K562 (cell line): ENCODE data around the gene XRRA1. TPM values are rescaled to one million over a fixed set of nuclear protein-coding genes. Genes with fewer than 3 reads are reported as not detected.
A peak's percentile ranks its signal among the peaks of the same experiment; 100 is the strongest.

ENCODE experiments used
- ATAC-seq: fragments of 200-7000 bp; cut with Tn5 transposase; 3 replicates; pipeline ENCODE4 v1.9.1; 2020; ENCODE audit warnings: moderate library complexity
- BruUV-seq: library from RNA; stranded (reverse); fragments of 400-500 nt; replicated peaks from 2 replicates; lab custom pipeline; 2021; lab: Mats Ljungman, UMichigan
- CTCF ChIA-PET: fragments of 300-600 bp; formaldehyde crosslinking; extraction: SDS; loops from one replicate; lab custom pipeline; 2021; ENCODE audit warnings: low intra/inter-chr PET ratio; lab: Yijun Ruan, JAX
- POLR2A ChIA-PET: fragments of 300-600, 350-650 bp; sonication (Branson Sonifier 250); formaldehyde crosslinking; extraction: SDS; loops from one replicate; lab custom pipeline; 2021; ENCODE audit warnings: antibody characterized with exemption, inconsistent platforms; lab: Yijun Ruan, JAX
- DNase-seq, 4 experiments: peaks; one replicate each; pipeline versions ENCODE4 v3.0.0 to v3.0.0-alpha.2; 2011 to 2018; ENCODE audit warnings: low spot score in 3 of 4, mixed read lengths in 3 of 4; ENCODE audit errors: extremely low read depth in 1 of 4
- FAIRE-seq: peaks from 2 replicates; lab custom pipeline; 2011; peaks lifted over from hg19 to GRCh38; lab: Jason Lieb, UNC
- H2AFZ ChIP-seq: 2 replicates; pipeline ENCODE4 v1.6.0; 2011; ENCODE audit warnings: low read depth, low read length, control low read depth, inconsistent platforms
- H3K27ac ChIP-seq: fragments of 200-600 bp; 3 replicates; pipeline ENCODE4 v1.8.0; 2011; ENCODE audit warnings: low read depth, mild to moderate bottlenecking, control low read depth, inconsistent platforms, low read length, moderate library complexity, mixed read lengths; ENCODE audit errors: extremely low read depth
- H3K27me3 ChIP-seq, 2 experiments: fragments of 300-600 bp in 1 of 2; 2 replicates in 1 of 2; 3 replicates in 1 of 2; pipeline versions ENCODE4 v1.6.0 to v1.8.0; 2011; ENCODE audit warnings: inconsistent platforms in 2 of 2, low read length in 2 of 2, mild to moderate bottlenecking in 1 of 2, mixed read lengths in 1 of 2, moderate library complexity in 1 of 2; ENCODE audit not compliant: control insufficient read depth in 2 of 2, insufficient read depth in 2 of 2
- H3K36me3 ChIP-seq: fragments of 300-600 bp; 3 replicates; pipeline ENCODE4 v1.8.0; 2011; ENCODE audit warnings: mild to moderate bottlenecking, low read length, inconsistent platforms; ENCODE audit not compliant: control insufficient read depth, insufficient read depth
- H3K4me1 ChIP-seq, 2 experiments: fragments of 200-600 bp in 1 of 2; replicated peaks in 1 of 2; 2 replicates in 1 of 2; 3 replicates in 1 of 2; pipeline versions ENCODE4 v1.5.1 to v1.8.0; 2011; ENCODE audit warnings: inconsistent platforms in 2 of 2, low read length in 2 of 2, mild to moderate bottlenecking in 1 of 2, mixed read lengths in 1 of 2, moderate library complexity in 1 of 2; ENCODE audit not compliant: control insufficient read depth in 2 of 2, insufficient read depth in 2 of 2
- H3K4me2 ChIP-seq: 2 replicates; pipeline ENCODE4 v1.6.1; 2011; ENCODE audit warnings: low read length, control low read depth, inconsistent platforms, mixed read lengths; ENCODE audit not compliant: insufficient read depth
- H3K4me3 ChIP-seq: fragments of 200-600 bp; sonication (generic), shearing (Covaris generic); 2 replicates; pipeline ENCODE4 v1.5.1; 2016; ENCODE audit warnings: control low read depth, inconsistent platforms
- H3K79me2 ChIP-seq: fragments of 200-600 bp; 3 replicates; pipeline ENCODE4 v1.8.0; 2011; ENCODE audit warnings: low read length, inconsistent platforms; ENCODE audit not compliant: control insufficient read depth, insufficient read depth
- H3K9ac ChIP-seq, 2 experiments: 2 replicates each; pipeline versions ENCODE4 v1.6.0 to v1.6.1; 2011; ENCODE audit warnings: low read depth in 2 of 2, low read length in 2 of 2, control low read depth in 1 of 2, inconsistent platforms in 1 of 2, mild to moderate bottlenecking in 1 of 2, mixed read lengths in 1 of 2; ENCODE audit not compliant: insufficient read depth in 1 of 2
- H3K9me1 ChIP-seq: one replicate; pipeline ENCODE4 v1.6.0; 2011; ENCODE audit warnings: inconsistent platforms, mild to moderate bottlenecking, low read length, moderate library complexity; ENCODE audit not compliant: control insufficient read depth, insufficient read depth
- H3K9me3 ChIP-seq: replicated peaks from 2 replicates; pipeline ENCODE4 v1.5.1; 2011; ENCODE audit warnings: low read depth, low read length, inconsistent platforms; ENCODE audit not compliant: control insufficient read depth, insufficient read depth
- H4K20me1 ChIP-seq: replicated peaks from 2 replicates; pipeline ENCODE4 v1.6.1; 2011; ENCODE audit warnings: low read length, inconsistent platforms, mixed read lengths; ENCODE audit not compliant: control insufficient read depth, insufficient read depth
- CREBBP ChIP-seq: IDR thresholded peaks from one replicate; pipeline ENCODE4 v1.6.1; 2012; ENCODE audit warnings: low read depth, mild to moderate bottlenecking, control low read depth, inconsistent platforms, low read length
- E2F3 ChIP-seq: fragments of 250-450 bp; sonication (Bioruptor Pico); IDR thresholded peaks from 2 replicates; pipeline ENCODE4 v1.4.0; 2020; ENCODE audit warnings: mild to moderate bottlenecking
- ETS2 ChIP-seq: IDR thresholded peaks from 2 replicates; pipeline ENCODE4 v1.6.1; 2016; ENCODE audit warnings: borderline replicate concordance, missing genetic modification characterization, mild to moderate bottlenecking, moderate library complexity, missing compliant biosample characterization; ENCODE audit not compliant: poor library complexity, severe bottlenecking
- MAFK ChIP-seq: IDR thresholded peaks from 2 replicates; pipeline ENCODE4 v1.6.1; 2011; ENCODE audit warnings: low read length, improper control_type of control experiment
- POLR2B ChIP-seq: fragments of 450-650 bp; IDR thresholded peaks from 2 replicates; pipeline ENCODE4 v1.6.1; 2018; ENCODE audit warnings: low read depth; ENCODE audit not compliant: partially characterized antibody
- PTTG1 ChIP-seq: fragments of 450-650 bp; IDR thresholded peaks from 2 replicates; pipeline ENCODE4 v1.6.1; 2016; ENCODE audit warnings: low read depth, mild to moderate bottlenecking, missing genetic modification characterization, missing compliant biosample characterization
- SIN3A ChIP-seq, 2 experiments: fragments of 150-350 bp in 1 of 2; IDR thresholded peaks; 2 replicates each; pipeline ENCODE4 v1.6.1; 2011 to 2016; ENCODE audit warnings: borderline replicate concordance in 2 of 2, low read depth in 2 of 2, low read length in 2 of 2, mild to moderate bottlenecking in 2 of 2, moderate library complexity in 2 of 2; ENCODE audit not compliant: control insufficient read depth in 1 of 2
- SMAD4 ChIP-seq: fragments of 250-450 bp; sonication (Bioruptor Pico); conservative IDR thresholded peaks from 2 replicates; pipeline ENCODE4 v1.8.0; 2021; ENCODE audit warnings: inconsistent platforms, mild to moderate bottlenecking, moderate library complexity
- SMARCB1 ChIP-seq: IDR thresholded peaks from 2 replicates; pipeline ENCODE4 v1.6.1; 2011; ENCODE audit warnings: improper control_type of control experiment, low read depth; ENCODE audit not compliant: insufficient read length
- ZC3H4 ChIP-seq: sonication (generic); formaldehyde crosslinking; IDR thresholded peaks from 2 replicates; pipeline ENCODE4 v1.9.0; 2021; ENCODE audit warnings: missing genetic modification reagents, borderline replicate concordance
- WGBS: fragments of 100-300 bp; shearing (Covaris generic); methylation state at CpG from one replicate; pipeline ENCODE4 v1.1.6; 2016; ENCODE audit warnings: low coverage, mixed read lengths; ENCODE audit not compliant: insufficient coverage; ENCODE audit errors: missing lambda C conversion rate; 5-methylcytosine and 5-hydroxymethylcytosine counted together
- in situ Hi-C: fragments of 300-500 bp; cut with MboI; formaldehyde crosslinking; loops from 4 replicates; pipeline ENCODE4 v1.15.0; 2018; ENCODE audit warnings: inconsistent platforms, mixed read lengths
- intact Hi-C: fragments of 100-400 bp; cut with micrococcal nuclease; formaldehyde crosslinking; loops from 2 replicates; pipeline ENCODE4 v1.14.2; 2022
- polyA plus RNA-seq, 8 experiments: library from polyadenylated mRNA; depleted of rRNA in 4 of 8; stranded (reverse) in 5 of 8; unstranded in 3 of 8; fragments of >200 nt; fragmentation: Nextera tagmentation in 2 of 8; fragmentation: Illumina TruSeq in 1 of 8; extraction: Ambion mirVana in 2 of 8; extraction: Trizol in 1 of 8; gene quantifications; 2 replicates each; pipeline versions ENCODE4 v1.2.1 to v1.2.3, GENCODE V29; 2011 to 2014; ENCODE audit warnings: inconsistent platforms in 1 of 8, missing spikeins in 1 of 8
- total RNA-seq, 7 experiments: library from RNA; depleted of rRNA in 6 of 7; stranded (reverse); fragments of >200 nt in 6 of 7; fragmentation: Illumina TruSeq in 2 of 7; extraction: Trizol in 2 of 7; gene quantifications; 2 replicates each; pipeline versions ENCODE4 v1.2.1 to v1.2.3, GENCODE V29; 2011 to 2021; ENCODE audit warnings: low replicate concordance in 1 of 7
- TF ChIP-seq, protein P1 (sequence below): fragments of 450-650 bp; IDR thresholded peaks from 2 replicates; pipeline ENCODE4 v1.6.1; 2016
- TF ChIP-seq, protein P2 (sequence below): sonication (generic); formaldehyde crosslinking; IDR thresholded peaks from 2 replicates; pipeline ENCODE4 v1.8.0; 2022; ENCODE audit warnings: missing genetic modification reagents, mild to moderate bottlenecking, borderline replicate concordance

XRRA1 gene
- total and polyA plus RNA-seq, 9 of the 15 experiments (the other 6 are each of a cell fraction or from before 2014, with no cell fraction given): 5.0 to 22.5 (median 16.0) TPM

DNA sequence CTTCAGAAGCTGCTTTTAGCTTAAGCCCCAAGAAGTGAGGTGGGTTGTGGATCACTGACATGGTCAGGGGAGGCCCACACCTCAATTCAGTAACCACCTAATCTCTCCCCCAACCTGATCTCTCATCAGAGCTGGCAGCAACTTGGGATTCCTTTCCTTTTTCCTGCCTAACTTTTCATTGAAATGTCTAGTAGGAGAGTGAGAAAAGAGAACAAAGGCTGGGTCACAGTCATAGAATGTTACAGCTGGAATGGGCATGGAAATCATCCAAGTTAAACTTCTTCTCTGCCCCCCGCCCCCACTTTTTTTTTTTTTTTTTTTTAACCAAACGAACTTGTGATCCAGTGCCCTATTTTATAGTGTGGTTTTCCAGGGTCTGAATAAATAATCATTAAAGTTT lies 108.4 kb downstream of the XRRA1 start:
- H3K4me3 ChIP-seq: no peak overlapping the region
- ChIA-PET CTCF (no interaction called here), POLR2A (interaction anchor here (0.7 to 1.3 kb wide), 4 partner anchors 12 to 546 kb away, joined by 3 to 5 read pairs (median 4); no protein-coding TSS in a partner anchor)
- peaks cover 0 to 3% of the 10 kb centered on the region in 2 experiments; a peak in 2 of 5 replicates for H3K4me1 ChIP-seq
- no peaks in the 10 kb centered on the region for H3K9me3 ChIP-seq
- no peak for DNase-seq
- H3K79me2 ChIP-seq: no peaks in the 10 kb centered on the region
- FAIRE-seq: no peak
- in situ Hi-C loops (no loop called here), intact Hi-C loops (no loop called here)
- peaks cover 90% of the 10 kb centered on the region; the same call in 2 of the 3 replicates for H3K36me3 ChIP-seq
- BruUV-seq: no TSS peak
- H3K9me1 ChIP-seq: no peaks in the 10 kb centered on the region
- H3K27ac ChIP-seq: peak overlapping the region; percentile 36; the same call in 2 of the 3 replicates
- no peak overlapping the region for H3K9ac ChIP-seq
- H4K20me1 ChIP-seq: no peaks in the 10 kb centered on the region
- ATAC-seq: no peak
- no peaks in the 10 kb centered on the region for H3K27me3 ChIP-seq
- TF ChIP-seq ETS2 (tag) (no peak), ZC3H4 (CRISPR knock-in tag) (no peak), SMARCB1 (no peak)
- 67% methylated on average over 1 of the region's 2 CpGs for WGBS
- H2AFZ ChIP-seq: no peak overlapping the region
- no peak overlapping the region for H3K4me2 ChIP-seq

DNA sequence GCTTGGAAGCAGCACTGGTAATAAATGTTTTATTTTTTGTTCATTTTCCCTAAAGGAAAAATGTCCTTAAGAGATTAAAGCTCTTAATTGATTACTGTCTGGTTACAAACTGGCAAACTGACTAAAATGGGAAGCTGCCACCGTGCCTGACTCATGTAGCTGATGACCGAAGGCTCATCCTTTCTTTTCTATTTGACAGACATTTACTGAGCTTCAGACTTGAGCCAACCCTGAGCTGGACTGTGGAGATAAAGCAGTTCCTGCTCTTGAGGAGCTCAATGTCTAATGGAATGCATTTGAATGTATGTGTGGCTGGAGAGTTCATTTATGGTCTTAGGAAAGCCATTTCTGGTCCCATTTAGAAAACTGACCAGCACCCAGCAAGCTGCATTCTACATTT lies 108.9 kb downstream of the XRRA1 start:
- 24% methylated on average over 2 of the region's 2 CpGs for WGBS
- TF ChIP-seq CREBBP (no peak), E2F3 (CRISPR knock-in tag) (no peak), SIN3A (IDR thresholded peaks at IDR 0.05; ENCODE audit: borderline replicate concordance in 2 of 2, control insufficient read depth in 1 of 2, low read depth in 2 of 2, low read length in 2 of 2) (no peak), MAFK (no peak), POLR2B (no peak), SMAD4 (no peak), PTTG1 (tag) (no peak)
- TF ChIP-seq, protein P1, sequence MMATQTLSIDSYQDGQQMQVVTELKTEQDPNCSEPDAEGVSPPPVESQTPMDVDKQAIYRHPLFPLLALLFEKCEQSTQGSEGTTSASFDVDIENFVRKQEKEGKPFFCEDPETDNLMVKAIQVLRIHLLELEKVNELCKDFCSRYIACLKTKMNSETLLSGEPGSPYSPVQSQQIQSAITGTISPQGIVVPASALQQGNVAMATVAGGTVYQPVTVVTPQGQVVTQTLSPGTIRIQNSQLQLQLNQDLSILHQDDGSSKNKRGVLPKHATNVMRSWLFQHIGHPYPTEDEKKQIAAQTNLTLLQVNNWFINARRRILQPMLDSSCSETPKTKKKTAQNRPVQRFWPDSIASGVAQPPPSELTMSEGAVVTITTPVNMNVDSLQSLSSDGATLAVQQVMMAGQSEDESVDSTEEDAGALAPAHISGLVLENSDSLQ: peak; percentile 67
- TF ChIP-seq, protein P2, sequence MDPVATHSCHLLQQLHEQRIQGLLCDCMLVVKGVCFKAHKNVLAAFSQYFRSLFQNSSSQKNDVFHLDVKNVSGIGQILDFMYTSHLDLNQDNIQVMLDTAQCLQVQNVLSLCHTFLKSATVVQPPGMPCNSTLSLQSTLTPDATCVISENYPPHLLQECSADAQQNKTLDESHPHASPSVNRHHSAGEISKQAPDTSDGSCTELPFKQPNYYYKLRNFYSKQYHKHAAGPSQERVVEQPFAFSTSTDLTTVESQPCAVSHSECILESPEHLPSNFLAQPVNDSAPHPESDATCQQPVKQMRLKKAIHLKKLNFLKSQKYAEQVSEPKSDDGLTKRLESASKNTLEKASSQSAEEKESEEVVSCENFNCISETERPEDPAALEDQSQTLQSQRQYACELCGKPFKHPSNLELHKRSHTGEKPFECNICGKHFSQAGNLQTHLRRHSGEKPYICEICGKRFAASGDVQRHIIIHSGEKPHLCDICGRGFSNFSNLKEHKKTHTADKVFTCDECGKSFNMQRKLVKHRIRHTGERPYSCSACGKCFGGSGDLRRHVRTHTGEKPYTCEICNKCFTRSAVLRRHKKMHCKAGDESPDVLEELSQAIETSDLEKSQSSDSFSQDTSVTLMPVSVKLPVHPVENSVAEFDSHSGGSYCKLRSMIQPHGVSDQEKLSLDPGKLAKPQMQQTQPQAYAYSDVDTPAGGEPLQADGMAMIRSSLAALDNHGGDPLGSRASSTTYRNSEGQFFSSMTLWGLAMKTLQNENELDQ (CRISPR knock-in tag): no peak

More for the DNA sequence above, 108.9 kb downstream of the XRRA1 start:
- peaks cover 89% of the 10 kb centered on the region; the same call in 2 of the 3 replicates for H3K36me3 ChIP-seq
- H3K4me3 ChIP-seq: no peak overlapping the region
- no peaks in the 10 kb centered on the region for H4K20me1 ChIP-seq
- FAIRE-seq (peak; percentile 74), ATAC-seq (peak; percentile 73), DNase-seq (peak in 2 of 4 experiments; percentile 29 to 50)
- no peaks in the 10 kb centered on the region for H3K9me1 ChIP-seq
- H2AFZ ChIP-seq: no peak overlapping the region
- H3K4me2 ChIP-seq: no peak overlapping the region
- no peaks in the 10 kb centered on the region for H3K27me3 ChIP-seq
- H3K27ac ChIP-seq: peak overlapping the region; percentile 36; the same call in 2 of the 3 replicates
- BruUV-seq: no TSS peak
- H3K4me1 ChIP-seq: peaks cover 0 to 3% of the 10 kb centered on the region in 2 experiments; a peak in 2 of 5 replicates
- ChIA-PET POLR2A (interaction anchor here (0.5 to 2.4 kb wide), 7 partner anchors 11 to 546 kb away, joined by 3 to 6 read pairs (median 3); no protein-coding TSS in a partner anchor), CTCF (no interaction called here)
- no peaks in the 10 kb centered on the region for H3K9me3 ChIP-seq
- no peak overlapping the region for H3K9ac ChIP-seq
- H3K79me2 ChIP-seq: no peaks in the 10 kb centered on the region
- intact Hi-C loops: no loop called here
- in situ Hi-C loops: no loop called here
